ENCODE data around the gene TXNDC16.
"Not testable (repeated sequence)": the region's sequence is repeated elsewhere in the genome, so short reads cannot be mapped to it uniquely, and the experiment has no call there.

Gene TXNDC16

DNA sequence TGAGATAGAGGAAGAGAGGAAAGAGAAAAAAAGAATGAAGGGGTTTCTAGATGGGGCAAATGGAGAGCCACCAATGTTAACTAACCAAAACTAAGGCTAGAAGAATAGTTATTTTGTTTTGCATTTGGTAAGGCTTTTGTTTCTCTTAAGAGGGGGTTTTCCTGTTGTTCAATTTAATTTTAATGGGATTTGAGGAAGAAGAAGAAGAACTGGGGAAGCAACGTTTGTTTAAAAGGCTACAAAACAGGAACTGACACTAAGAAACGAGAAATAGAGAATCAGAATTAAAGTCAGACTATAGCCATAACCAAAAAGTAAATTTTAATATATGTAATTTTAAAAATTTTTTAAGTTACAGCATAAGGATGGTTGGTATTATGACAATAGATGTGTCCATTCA is 13.7 kb downstream of the TXNDC16 start:
- no peak for DNase-seq

DNA sequence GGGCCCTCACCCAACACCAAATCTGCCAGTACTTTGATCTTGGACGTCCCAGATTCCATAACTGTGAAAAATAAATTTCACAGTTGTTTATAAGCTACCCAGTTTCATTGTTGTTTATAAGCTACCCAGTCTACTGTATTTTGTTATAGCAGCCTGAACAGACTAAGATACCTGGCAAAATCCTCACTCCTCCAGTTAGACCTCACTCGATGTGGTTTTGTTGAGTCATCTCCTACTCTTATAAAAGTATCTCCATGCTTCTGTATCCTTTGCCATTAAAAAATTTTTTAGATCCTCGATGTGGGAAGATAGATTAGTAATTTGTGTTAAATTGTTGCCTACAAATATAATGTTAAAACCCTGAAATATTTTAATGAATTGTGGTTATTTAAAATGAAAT is 16.0 kb downstream of the TXNDC16 start:
- DNase-seq = no peak

DNA sequence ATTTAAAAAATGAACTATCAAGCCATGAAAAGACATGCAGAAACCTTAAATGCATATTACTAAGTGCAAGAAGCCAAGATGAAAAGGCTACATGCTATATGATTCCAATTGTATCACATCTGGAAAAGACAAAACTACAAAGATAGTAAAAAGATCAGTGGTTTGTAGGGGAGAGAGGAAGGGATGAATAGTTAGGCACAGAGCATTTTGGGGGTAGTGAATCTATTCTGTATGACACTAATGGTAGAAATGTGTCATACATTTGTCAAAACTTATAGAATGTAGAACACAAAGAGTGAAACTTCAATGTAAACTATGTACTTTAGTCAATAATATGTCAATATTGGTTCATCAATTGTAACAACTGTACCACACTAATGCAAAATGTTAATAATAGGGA is 20.8 kb downstream of the TXNDC16 start:
- no peak for DNase-seq

DNA sequence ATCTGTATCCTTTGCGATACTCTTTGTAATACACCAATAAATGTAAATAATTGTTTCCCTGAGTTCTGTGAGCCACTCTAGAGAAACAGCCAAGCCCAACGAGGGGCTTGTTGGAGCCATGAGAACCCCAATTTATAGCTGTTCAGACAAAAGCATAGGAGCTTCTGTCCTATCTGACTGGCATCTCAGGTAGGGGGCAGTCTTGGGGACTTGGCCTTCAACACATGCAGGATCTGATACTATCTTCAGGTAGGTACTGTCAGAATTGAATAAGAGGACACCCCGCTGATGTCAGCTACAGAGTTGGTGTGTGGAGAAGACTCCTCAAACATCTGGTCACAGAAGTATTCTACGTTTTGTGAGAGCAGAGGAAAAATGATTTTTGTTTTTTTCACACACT is 25.3 kb downstream of the TXNDC16 start:
- DNase-seq = no peak

DNA sequence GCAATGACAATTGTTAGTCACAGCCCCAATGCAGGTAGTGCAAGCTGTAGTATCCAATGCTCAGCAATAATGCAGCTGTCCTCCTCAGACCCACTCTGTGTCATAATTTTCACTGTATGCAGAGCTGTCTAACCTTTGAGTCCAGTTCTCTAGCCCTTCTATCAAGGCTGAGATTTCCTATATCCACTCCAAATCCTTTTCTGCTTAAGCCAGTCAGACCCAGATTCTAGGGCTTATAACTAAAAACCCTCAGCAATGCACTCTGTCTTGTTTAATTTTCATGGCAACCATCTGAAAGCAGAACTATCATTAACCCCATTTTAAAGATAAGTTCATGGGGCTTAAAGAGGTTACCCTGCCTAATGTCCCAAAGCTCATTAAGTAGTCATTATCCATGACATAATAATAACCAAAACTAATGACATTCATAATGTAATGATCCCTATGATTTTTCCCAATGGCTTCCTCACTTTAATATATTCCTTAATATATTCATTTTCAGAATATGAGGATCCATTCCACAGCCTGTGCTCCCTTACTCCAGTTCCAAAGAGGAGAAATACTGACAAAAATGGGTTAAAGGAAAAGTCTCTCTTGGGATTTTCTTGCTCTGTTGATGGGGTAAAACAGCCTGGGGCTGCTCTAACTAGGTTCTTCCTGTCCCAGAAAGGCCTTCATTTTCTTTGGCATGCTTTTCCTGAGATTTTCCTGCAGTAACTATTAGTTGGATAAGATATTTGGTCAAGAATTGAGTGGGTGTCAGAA is 29.5 kb downstream of the TXNDC16 start:
- no peak for DNase-seq

DNA sequence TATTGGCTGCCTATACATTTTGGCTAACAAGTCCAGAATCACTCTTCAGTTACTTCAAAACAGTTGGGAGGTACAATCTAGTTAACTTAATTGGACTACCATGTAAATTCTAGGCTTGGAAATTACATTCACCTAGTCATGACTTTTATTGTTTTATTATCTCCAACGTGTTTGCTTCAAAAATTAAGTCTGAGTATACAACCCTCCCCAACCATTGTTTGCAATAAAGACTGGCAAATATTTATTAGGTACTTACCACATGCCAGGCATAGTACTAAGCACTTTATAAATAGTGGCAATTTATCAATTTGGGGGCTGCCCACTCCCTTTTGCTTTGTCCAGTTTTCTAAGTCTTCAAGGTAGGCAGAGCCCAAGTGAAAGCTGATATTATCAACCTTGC is 30.3 kb downstream of the TXNDC16 start:
- DNase-seq = no peak

DNA sequence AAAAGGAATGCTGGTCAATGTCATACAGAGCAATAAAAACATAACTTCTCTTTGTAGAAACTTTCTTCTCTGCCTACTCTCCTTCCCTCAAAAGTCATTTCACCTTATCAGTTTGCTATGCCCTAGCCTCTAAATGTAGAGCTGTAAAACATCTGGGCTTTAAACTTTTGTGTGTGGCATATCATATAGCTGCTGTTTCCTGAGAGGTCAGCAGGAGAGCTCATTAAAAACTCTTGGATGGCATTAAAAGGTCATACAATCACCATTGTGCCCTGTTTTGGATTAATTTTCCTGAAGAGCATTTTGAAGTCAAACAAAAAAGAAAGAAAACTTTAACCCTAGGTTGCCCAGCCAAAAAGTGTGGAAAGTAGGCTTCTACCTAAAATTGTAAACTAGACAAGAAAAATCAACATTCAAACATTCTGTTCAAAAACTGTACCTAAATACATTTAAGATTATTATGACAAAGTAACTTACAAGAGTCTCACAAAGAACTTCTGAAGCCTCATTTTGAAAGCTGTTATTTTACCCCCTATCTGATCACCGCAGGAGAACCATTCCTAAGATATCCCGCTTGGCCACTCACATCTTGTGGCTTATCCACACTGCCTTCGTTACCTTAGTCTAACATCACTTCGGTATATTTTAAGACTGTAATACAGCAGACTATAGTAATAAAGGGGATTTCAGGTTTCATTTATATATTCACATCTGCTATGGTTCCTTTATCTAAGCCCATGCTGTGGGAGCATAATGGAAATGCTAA is 38.1 kb downstream of the TXNDC16 start:
- no peak for DNase-seq

DNA sequence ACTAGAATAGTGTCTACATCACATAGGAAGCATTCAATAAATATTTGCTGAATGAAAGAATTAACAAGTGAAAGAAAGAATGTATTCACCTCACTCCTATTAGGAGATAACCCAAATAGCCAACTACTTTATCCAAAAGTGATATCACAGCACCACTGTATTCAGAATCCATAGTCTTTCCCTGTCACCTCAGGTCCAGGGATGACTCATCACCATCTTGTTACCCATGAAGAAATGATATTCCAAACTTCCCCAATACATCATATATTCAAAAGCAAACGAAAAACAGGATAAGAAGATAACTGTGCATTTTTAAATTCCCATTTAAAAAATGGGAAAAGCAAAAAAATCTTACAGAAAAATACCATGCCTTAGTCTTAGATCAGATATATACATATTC is 39.1 kb downstream of the TXNDC16 start:
- no peak for DNase-seq

DNA sequence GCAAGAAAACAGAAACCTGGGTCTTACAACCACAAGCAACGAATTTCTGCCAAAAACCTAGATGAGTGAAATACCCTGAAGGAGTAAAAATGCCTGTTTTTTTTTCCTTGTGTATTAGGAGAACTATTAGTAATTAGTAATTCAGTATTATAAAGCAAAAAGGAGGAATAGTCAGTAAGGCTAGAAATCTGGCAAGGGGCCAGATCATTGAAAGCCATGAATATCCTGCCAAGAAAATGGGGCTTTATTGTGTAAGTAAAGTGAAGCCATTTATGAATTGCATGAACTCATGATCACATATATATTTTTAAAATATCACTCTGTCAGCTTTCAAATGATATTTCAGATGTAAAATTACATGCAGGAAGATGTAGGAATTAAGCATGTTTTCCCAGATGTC is 57.9 kb downstream of the TXNDC16 start:
- peak in 1 of 56 donors; percentile 0 for DNase-seq

DNA sequence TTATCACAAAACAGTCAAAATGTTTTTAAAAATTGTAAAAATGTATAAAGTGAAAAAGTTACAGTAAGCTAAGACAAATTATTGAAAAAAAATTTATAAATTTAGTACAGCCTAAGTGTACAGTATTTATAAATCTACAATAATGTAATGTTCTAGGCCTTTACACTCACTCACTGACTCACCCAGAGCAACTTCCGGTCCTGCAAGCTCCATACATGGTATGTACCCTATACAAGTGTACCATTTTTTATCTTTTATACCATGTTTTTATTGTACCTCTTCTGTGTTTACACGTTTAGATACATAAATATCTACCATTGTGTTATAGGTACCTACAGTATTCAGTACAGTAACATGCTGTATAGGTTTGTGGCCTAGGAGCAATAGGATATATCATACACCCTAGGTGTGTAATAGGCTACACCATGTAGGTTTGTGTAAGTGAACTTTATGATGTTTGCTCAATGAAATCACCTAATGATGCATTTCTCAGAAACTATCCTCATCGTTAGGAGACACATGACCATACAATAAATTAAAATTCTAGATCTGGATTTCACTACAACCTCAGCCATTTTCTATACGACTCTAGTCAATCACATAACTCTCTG is 66.8 kb downstream of the TXNDC16 start:
- no peak for DNase-seq

DNA sequence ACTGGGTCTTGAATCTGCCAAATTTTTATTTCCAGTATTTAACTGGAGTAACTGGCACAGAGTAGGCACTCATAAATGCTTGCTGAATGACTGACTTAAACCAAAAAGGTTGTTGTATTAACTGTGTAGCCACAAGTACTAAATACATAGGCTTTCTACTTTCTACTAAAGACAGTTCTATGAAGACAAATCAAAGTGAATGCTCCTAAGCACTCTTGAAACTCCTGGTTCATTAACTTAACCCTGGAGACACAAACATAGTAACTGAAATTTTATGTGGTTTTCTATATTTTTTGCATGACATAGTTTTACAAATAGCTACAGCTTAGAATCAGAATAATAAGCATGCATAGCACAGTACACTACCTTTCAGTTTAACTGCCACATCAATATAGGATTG is 70.4 kb downstream of the TXNDC16 start:
- DNase-seq = no peak

DNA sequence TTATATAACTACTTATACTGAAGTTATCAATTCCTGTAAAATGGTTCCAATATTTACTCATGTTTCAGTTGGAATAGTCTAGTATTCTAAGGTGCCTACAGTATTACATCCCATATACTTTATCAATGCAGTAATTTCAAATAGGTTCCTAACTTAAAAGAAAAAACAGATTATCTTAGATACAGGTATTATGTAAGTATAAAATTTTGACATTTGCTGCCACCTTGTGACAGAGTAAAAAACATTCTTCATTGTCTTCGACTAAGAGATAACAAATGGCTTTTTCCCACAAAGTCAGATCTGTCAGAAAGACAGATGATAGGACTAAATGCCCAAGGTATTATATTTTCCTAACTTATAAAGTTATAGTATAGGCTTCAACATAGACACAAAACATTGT is 78.7 kb downstream of the TXNDC16 start:
- no peak for DNase-seq

DNA sequence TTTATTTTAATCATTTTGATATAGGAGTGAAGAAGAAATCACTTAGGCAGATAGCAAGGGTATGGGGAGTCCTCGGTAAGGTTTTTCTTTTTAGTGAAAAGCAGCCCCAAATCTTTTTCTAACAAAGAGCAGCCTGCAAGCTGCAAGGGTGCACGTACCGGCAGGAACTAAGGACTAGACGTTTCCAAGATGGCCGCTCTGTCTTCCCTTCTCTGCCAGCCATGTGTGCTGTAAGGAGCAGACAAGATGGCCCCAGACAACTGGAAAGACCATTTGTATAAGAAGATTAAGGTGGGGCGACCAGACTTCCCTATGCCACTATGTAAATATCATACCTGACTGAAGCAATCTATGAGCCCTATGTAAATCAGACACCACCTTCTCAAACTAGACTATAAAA is 79.6 kb downstream of the TXNDC16 start:
- DNase-seq = no peak

DNA sequence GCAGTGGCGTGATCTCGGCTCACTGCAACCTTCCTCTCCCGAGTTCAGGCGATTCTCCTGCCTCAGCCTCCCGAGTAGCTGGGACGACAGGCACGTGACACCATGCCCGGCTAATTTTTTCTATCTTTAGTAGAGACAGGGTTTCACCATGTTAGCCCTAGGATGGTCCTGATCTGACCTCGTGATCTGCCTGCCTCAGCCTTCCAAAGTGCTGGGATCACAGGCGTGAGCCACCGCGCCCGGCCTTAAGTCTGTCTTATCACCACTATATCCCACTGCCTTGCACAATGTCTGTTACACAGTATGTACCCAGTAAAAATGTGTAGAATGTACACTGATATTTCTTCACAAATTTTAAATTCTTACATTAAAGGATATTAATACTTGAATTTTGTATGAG is 80.1 kb downstream of the TXNDC16 start:
- DNase-seq = not testable (repeated sequence)

DNA sequence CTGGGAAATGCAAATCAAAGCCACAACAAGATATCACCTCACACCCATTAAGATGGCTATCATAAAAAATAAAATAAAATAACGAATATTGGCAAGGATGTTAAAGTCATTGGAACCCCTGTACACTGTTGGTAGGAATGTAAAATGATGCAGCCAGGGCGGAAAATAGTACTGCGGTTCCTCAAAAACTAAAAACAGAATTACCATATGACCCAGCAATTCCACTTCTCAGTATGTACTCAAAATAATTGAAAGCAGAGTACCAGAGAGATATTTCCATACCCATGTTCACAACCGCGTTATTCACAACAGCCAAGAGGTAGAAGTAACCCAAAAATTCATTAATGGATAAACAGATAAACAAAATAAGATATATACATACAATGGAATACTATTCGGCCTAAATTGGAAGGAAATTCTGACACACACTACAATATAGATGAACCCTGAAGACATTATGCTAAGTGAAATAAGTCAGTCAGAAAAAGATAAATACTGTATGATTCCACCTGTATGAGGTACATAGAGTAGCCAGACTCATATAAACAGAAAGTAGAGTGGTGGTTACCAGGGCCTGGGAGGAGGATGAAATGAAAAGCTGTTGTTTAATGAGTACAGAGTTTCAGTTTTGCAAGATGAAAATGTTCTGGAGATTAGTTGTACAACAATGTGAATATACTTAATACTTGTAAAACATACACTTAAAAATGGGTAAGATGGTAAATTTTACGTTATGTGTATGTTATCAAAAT is 84.6 kb downstream of the TXNDC16 start:
- DNase-seq = no peak

DNA sequence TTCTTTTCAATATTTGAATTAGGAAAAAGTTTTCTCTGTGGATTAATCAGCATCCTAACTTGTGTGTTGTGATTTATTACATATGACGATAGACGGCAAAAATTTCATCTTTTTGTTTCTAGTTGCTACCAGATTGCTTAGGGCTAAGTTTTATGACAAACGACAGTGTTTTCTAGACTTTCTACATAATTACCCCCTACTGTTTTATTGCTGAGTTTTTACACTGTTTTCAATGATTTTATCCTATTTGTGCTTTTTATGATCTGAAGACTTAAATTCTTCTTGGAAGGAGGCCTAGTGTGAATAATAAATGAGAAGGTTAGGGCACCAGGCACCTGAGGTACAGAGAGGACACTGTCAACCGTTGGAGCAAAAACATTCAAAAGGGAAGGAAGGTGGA is 88.1 kb downstream of the TXNDC16 start:
- DNase-seq = no peak

DNA sequence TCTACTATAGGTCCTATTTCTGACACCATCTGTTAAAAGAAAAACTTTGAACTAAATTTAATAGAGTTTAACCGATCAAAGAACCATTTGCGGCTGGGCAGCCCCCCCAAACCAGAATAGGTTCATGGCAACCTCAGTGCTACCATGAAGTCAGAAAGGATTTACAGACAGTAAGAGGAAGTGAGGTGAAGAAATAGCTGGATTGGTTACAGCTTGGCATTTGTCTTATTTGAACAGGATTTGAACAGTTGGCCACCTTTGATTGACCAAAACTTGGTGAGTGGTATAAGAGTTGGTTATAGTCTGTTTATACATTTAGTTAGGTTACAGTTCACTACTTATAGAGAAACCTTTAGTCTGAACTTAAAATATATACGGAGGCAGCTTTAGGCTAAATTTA is 88.9 kb downstream of the TXNDC16 start:
- no peak for DNase-seq

DNA sequence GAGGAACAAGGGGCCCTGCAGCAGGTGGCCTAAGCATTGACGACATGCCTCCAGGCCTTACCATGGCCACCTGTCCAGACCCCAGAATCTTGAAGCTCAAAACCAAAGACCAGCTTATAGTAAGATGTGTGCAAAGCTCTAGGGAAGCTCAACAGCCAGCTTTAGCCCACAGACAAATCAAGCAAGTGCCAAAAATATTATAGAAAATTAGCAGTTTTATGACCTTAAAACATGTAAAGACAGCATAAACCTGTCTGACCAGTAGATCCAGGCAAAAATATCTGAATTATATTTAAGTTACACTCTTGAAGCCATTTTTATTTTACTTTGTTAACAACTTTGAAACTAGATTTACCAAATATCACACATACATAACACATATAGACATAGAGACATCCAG is 90.6 kb downstream of the TXNDC16 start:
- no peak for DNase-seq

DNA sequence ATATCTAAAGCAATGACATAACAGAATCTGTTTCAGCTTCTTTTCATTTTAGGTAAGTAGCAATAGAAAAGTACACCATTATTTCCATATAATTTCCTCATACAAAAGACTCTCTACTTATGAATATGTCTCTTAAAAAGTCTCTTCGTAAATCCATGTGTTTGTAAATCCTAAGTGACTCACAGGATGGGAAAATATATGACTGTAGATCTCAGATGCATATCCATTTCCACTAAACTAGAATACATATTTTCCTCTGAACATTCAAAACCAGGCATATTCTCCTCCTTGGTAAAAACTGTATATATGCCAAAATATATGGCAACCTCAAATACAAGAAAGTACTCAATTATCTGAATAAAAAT is 93.6 kb downstream of the TXNDC16 start:
- no peak for DNase-seq

DNA sequence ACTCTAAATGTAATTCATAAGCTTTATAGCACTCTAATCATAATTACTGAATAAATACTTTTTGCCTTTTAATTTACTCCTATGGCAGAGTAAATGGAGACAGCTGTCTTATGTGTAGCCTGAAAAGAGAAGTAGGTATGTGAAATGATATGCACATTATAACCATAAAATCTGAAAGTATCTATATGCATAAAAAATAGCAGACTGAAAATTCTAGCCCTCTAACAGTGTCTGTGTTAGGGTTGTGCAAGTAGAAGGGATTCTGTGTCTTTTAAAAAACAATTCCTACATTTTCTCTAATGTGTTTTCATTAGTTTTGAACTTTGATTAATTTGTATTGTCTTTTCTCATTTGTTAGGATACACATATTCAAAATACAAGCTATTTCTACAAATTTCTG is 94.9 kb downstream of the TXNDC16 start:
- no peak for DNase-seq

DNA sequence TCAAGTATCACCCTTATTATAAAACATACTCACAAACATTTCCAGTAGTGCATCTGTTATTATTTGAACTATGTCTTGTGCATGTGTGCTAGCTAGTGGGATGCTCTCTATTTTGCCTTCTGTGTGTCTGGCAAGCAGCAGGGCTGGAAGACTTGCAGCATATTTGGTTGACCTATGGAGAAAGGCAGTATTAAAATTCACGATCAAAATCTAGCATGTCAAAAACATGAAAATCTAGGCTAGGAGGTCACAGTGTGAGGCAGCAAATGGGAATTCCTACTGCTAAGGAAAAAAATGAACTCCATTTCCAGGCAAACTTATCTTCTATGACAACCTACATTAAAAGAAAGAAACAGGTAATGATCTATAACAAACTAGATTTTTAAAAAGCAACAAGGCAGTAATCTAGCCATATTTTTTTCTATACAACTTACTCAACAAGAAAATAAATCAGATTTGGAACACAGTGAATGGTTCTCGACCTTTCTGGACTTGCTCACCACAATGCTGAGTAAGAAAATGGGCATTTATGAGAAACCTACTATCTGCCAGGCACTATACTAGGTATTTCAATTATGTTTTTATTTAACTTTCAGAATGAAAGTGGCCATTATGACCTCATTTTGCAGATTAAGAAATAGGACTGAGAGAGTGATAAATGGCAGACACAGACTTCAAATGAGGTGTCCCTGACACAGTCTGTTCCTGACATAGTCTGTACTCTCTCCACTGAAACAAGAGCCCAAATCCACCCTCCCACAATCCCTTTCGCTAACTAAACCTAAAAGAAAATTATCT is 96.8 kb downstream of the TXNDC16 start:
- DNase-seq = no peak

Data from nucleus accumbens (tissue), 56 donors.